Natural killer cell (primary cell): ENCODE data around the gene ASB17. TPM values are rescaled to one million over a fixed set of nuclear protein-coding genes. Genes with fewer than 3 reads are reported as not detected.

Experiments used
- ATAC-seq, 3 donors: fragments of 150-1000 bp in 2 of 3; fragments of 200-7000 bp in 1 of 3; cut with Tn5 transposase; 1 replicate in 1 of 3; 2 replicates in 2 of 3; pipeline ENCODE4 v1.10.0; 2021; ENCODE audit warnings: mild to moderate bottlenecking in 2 of 3, moderate library complexity in 2 of 3
- DNase-seq, 2 donors: peaks; one replicate each; pipeline versions ENCODE4 v3.0.0 to v3.0.0-alpha.2; 2013 to 2021; ENCODE audit warnings: mixed read lengths in 1 of 2
- H3K27ac ChIP-seq: one replicate; pipeline ENCODE4 v1.5.1; 2013; ENCODE audit warnings: mild to moderate bottlenecking, low read length
- H3K27me3 ChIP-seq: one replicate; pipeline ENCODE4 v1.6.1; 2013; ENCODE audit warnings: low read length; ENCODE audit not compliant: control insufficient read depth, insufficient read depth
- H3K36me3 ChIP-seq: one replicate; pipeline ENCODE4 v1.6.1; 2013; ENCODE audit warnings: low read length; ENCODE audit not compliant: control insufficient read depth, insufficient read depth
- H3K4me1 ChIP-seq: one replicate; pipeline ENCODE4 v1.6.1; 2013; ENCODE audit warnings: low read length; ENCODE audit not compliant: control insufficient read depth, insufficient read depth
- H3K4me3 ChIP-seq: one replicate; pipeline ENCODE4 v1.5.1; 2013; ENCODE audit warnings: low read length
- H3K9me3 ChIP-seq: one replicate; pipeline ENCODE4 v1.6.1; 2013; ENCODE audit warnings: low read length; ENCODE audit not compliant: control insufficient read depth, insufficient read depth
- H3K27ac Mint-ChIP-seq, 2 donors: one replicate each; pipeline ENCODE4 v1.8.0; 2022; ENCODE audit warnings: mild to moderate bottlenecking in 2 of 2, mixed read lengths in 2 of 2, moderate library complexity in 1 of 2
- H3K27me3 Mint-ChIP-seq, 2 donors: one replicate each; pipeline ENCODE4 v1.8.0; 2022; ENCODE audit warnings: low read depth in 2 of 2, mixed read lengths in 2 of 2
- H3K36me3 Mint-ChIP-seq: one replicate; pipeline ENCODE4 v1.8.0; 2022; ENCODE audit warnings: mixed read lengths
- H3K4me1 Mint-ChIP-seq, 2 donors: one replicate each; pipeline ENCODE4 v1.8.0; 2022; ENCODE audit warnings: mixed read lengths in 2 of 2
- H3K4me3 Mint-ChIP-seq: one replicate; pipeline ENCODE4 v1.8.0; 2022; ENCODE audit warnings: mild to moderate bottlenecking, moderate library complexity, mixed read lengths
- H3K9me3 Mint-ChIP-seq, 2 donors: one replicate each; pipeline ENCODE4 v1.8.0; 2022; ENCODE audit warnings: mixed read lengths in 2 of 2
- CTCF ChIP-seq: fragments of 200-600 bp; IDR thresholded peaks from one replicate; pipeline ENCODE4 v1.8.0; 2022; ENCODE audit warnings: antibody characterized with exemption
- WGBS: methylation state at CpG from one replicate; pipeline ENCODE4 v1.1.7; 2013; ENCODE audit warnings: missing lambda C conversion rate; ENCODE audit not compliant: insufficient coverage; 5-methylcytosine and 5-hydroxymethylcytosine counted together
- intact Hi-C: fragments of 100-400 bp; cut with micrococcal nuclease; formaldehyde crosslinking; loops from one replicate; pipeline ENCODE4 v1.14.2; 2022
- total RNA-seq, 4 donors: library from RNA; stranded (reverse); fragments of 120-200 nt in 1 of 4; gene quantifications; one replicate each; pipeline versions ENCODE4 v1.2.3 to v1.2.4, GENCODE V29; 2013 to 2022

The ASB17 gene
- total RNA-seq, 3 donors from 2014 or later (not counting 1 experiment from before 2014, with no cell fraction given), result not detected

DNA sequence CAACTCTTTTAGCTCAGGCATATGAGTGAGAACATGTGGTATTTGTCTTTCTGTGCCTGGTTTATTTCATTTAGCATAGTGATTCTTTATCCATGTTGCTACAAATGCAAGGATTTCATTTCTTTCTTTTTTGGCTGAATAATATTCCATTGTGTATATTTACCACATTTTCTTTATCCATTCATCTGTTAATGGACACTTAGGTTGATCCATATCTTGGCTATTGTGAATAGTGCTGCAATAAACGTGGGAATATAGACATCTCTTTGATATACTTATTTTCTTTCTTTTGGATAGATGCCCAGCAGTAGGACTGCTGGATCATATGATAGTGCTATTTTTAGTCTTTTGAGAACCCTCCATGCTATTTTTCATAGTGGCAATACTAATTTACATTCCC is 30.8 kb downstream of the ASB17 start:
- H3K9me3 Mint-ChIP-seq, result peaks cover 2 to 7% of the 10 kb centered on the region in 2 donors
- TF ChIP-seq CTCF, result no peak
- WGBS, result no CpG with 5 or more reads among the region's 1 CpG
- H3K27me3 Mint-ChIP-seq, result no peaks in the 10 kb centered on the region
- no peak overlapping the region for H3K4me3 ChIP-seq
- DNase-seq, result no peak
- no peaks in the 10 kb centered on the region for H3K36me3 ChIP-seq
- intact Hi-C loops, result no loop called here
- H3K4me1 Mint-ChIP-seq, result no peaks in the 10 kb centered on the region
- no peaks in the 10 kb centered on the region for H3K9me3 ChIP-seq
- no peak for ATAC-seq
- no peaks in the 10 kb centered on the region for H3K36me3 Mint-ChIP-seq
- H3K27ac ChIP-seq, result no peak overlapping the region
- H3K27me3 ChIP-seq, result no peaks in the 10 kb centered on the region
- H3K27ac Mint-ChIP-seq, result no peak overlapping the region
- no peak overlapping the region for H3K4me3 Mint-ChIP-seq
- no peaks in the 10 kb centered on the region for H3K4me1 ChIP-seq

- H3K27ac Mint-ChIP-seq, result no peak overlapping the region
- ATAC-seq (no peak), DNase-seq (no peak)
- peaks cover 0 to 3% of the 10 kb centered on the region in 2 donors for H3K9me3 Mint-ChIP-seq
- H3K27me3 ChIP-seq, result no peaks in the 10 kb centered on the region
- no peak overlapping the region for H3K4me3 ChIP-seq
- H3K27me3 Mint-ChIP-seq, result no peaks in the 10 kb centered on the region
- TF ChIP-seq CTCF, result no peak
- WGBS, result no CpG with 5 or more reads among the region's 1 CpG
- H3K27ac ChIP-seq, result no peak overlapping the region
- H3K4me1 Mint-ChIP-seq, result no peaks in the 10 kb centered on the region
- no peaks in the 10 kb centered on the region for H3K4me1 ChIP-seq
- no peaks in the 10 kb centered on the region for H3K9me3 ChIP-seq
- no peaks in the 10 kb centered on the region for H3K36me3 ChIP-seq
- H3K4me3 Mint-ChIP-seq, result no peak overlapping the region
- H3K36me3 Mint-ChIP-seq, result no peaks in the 10 kb centered on the region
- intact Hi-C loops, result no loop called here
Observed at GRCh38 chr1:75884437-75884836, 47.8 kb downstream of the ASB17 start.

DNA sequence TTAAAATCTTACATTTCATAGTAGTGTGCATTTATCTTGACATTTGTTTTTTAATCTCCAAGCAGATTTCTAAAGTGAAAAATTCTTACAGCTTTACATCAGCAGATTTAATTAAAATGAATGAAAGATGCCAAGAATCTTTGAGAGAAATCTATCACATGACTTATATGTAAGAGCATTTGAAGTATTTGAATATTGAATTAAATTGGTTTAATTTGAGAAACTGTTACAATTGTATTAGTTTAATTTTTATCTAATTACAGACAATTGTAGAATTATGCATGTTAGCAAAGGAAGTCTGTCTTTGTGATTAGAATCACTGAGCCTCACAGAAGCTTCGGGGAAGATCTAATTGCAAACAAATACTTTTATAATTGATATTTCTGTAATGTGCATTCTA is 52.2 kb downstream of the ASB17 start:
- no peak overlapping the region for H3K27ac Mint-ChIP-seq
- Histone ChIP-seq H3K4me1 (no peaks in the 10 kb centered on the region), H3K9me3 (no peaks in the 10 kb centered on the region), H3K27ac (no peak overlapping the region), H3K27me3 (no peaks in the 10 kb centered on the region), H3K36me3 (no peaks in the 10 kb centered on the region), H3K4me3 (no peak overlapping the region)
- H3K4me1 Mint-ChIP-seq, result no peaks in the 10 kb centered on the region
- no CpG with 5 or more reads among the region's 1 CpG for WGBS
- DNase-seq (no peak), ATAC-seq (no peak)
- no peak overlapping the region for H3K4me3 Mint-ChIP-seq
- peaks cover 0 to 2% of the 10 kb centered on the region in 2 donors for H3K9me3 Mint-ChIP-seq
- H3K36me3 Mint-ChIP-seq, result no peaks in the 10 kb centered on the region
- intact Hi-C loops, result no loop called here
- no peak for TF ChIP-seq CTCF
- H3K27me3 Mint-ChIP-seq, result no peaks in the 10 kb centered on the region

- H3K27ac ChIP-seq, result no peak overlapping the region
- no peaks in the 10 kb centered on the region for H3K4me1 ChIP-seq
- no peaks in the 10 kb centered on the region for H3K27me3 ChIP-seq
- no peak overlapping the region for H3K4me3 ChIP-seq
- H3K9me3 ChIP-seq, result no peaks in the 10 kb centered on the region
- peaks cover 6% of the 10 kb centered on the region for H3K36me3 Mint-ChIP-seq
- intact Hi-C loops, result no loop called here
- DNase-seq (no peak), ATAC-seq (no peak)
- H3K36me3 ChIP-seq, result no peaks in the 10 kb centered on the region
- no peak overlapping the region for H3K4me3 Mint-ChIP-seq
- TF ChIP-seq CTCF, result no peak
- peaks cover 4 to 5% of the 10 kb centered on the region in 2 donors for H3K9me3 Mint-ChIP-seq
- WGBS, result no CpG with 5 or more reads among the region's 1 CpG
- no peak overlapping the region for H3K27ac Mint-ChIP-seq
- no peaks in the 10 kb centered on the region for H3K27me3 Mint-ChIP-seq
- no peaks in the 10 kb centered on the region for H3K4me1 Mint-ChIP-seq
Observed at GRCh38 chr1:75870951-75871350, 61.3 kb downstream of the ASB17 start.
